Neural progenitor cell (in vitro differentiated cells): ENCODE measurements around the gene HLF. TPM values are rescaled to one million over a fixed set of nuclear protein-coding genes. Genes with fewer than 3 reads are reported as not detected.

ENCODE experiments used
- DNase-seq: peaks from one replicate; pipeline ENCODE4 v3.0.0-alpha.2; 2016; ENCODE audit warnings: low spot score
- H2AFZ ChIP-seq: fragments of 200-600 bp; sonication (generic); replicated peaks from 2 replicates; pipeline ENCODE4 v1.6.1; 2016; ENCODE audit warnings: antibody characterized with exemption
- H3F3A ChIP-seq: fragments of 200-600 bp; sonication (generic); 2 replicates; pipeline ENCODE4 v1.6.1; 2016; ENCODE audit warnings: antibody characterized with exemption, low read depth
- H3K27ac ChIP-seq: fragments of 200-600 bp; sonication (generic); 2 replicates; pipeline ENCODE4 v1.5.1; 2016; ENCODE audit warnings: mild to moderate bottlenecking
- H3K27me3 ChIP-seq: fragments of 200-600 bp; sonication (generic); 2 replicates; pipeline ENCODE4 v1.6.1; 2016; ENCODE audit warnings: mild to moderate bottlenecking, moderate library complexity
- H3K36me3 ChIP-seq: fragments of 200-600 bp; sonication (generic); 2 replicates; pipeline ENCODE4 v1.5.1; 2016
- H3K4me1 ChIP-seq: fragments of 200-600 bp; sonication (generic); 2 replicates; pipeline ENCODE4 v1.6.1; 2016; ENCODE audit warnings: mixed run types
- H3K4me2 ChIP-seq: fragments of 200-600 bp; sonication (generic); 2 replicates; pipeline ENCODE4 v1.6.1; 2016
- H3K4me3 ChIP-seq: fragments of 200-600 bp; sonication (generic); 2 replicates; pipeline ENCODE4 v1.5.1; 2016
- H3K79me2 ChIP-seq: fragments of 200-600 bp; sonication (generic); 2 replicates; pipeline ENCODE4 v1.6.1; 2016; ENCODE audit warnings: low read depth
- H3K9ac ChIP-seq: fragments of 200-600 bp; sonication (generic); 2 replicates; pipeline ENCODE4 v1.6.1; 2016
- H3K9me3 ChIP-seq: fragments of 200-600 bp; sonication (generic); 2 replicates; pipeline ENCODE4 v1.5.1; 2016; ENCODE audit warnings: low read depth
- H4K20me1 ChIP-seq: fragments of 200-600 bp; sonication (generic); 2 replicates; pipeline ENCODE4 v1.6.1; 2016; ENCODE audit warnings: low read depth
- H3K27ac Mint-ChIP-seq: 3 replicates; pipeline ENCODE4 v1.8.0; 2021; ENCODE audit warnings: mixed read lengths
- H3K27me3 Mint-ChIP-seq: 2 replicates; pipeline ENCODE4 v1.8.0; 2022; ENCODE audit warnings: low read depth, mild to moderate bottlenecking, inconsistent platforms, moderate library complexity, mixed read lengths; ENCODE audit not compliant: insufficient read depth
- H3K36me3 Mint-ChIP-seq: 3 replicates; pipeline ENCODE4 v1.8.0; 2021; ENCODE audit warnings: mixed read lengths
- H3K4me1 Mint-ChIP-seq: 3 replicates; pipeline ENCODE4 v1.8.0; 2021; ENCODE audit warnings: mixed read lengths
- H3K4me3 Mint-ChIP-seq: 3 replicates; pipeline ENCODE4 v1.8.0; 2021; ENCODE audit warnings: mild to moderate bottlenecking, moderate library complexity, mixed read lengths
- H3K9me3 Mint-ChIP-seq: 3 replicates; pipeline ENCODE4 v1.8.0; 2020; ENCODE audit warnings: mixed read lengths
- CTCF ChIP-seq: fragments of 200-600 bp; sonication (generic); IDR thresholded peaks from 2 replicates; pipeline ENCODE4 v1.5.1; 2017; ENCODE audit warnings: antibody characterized with exemption, mild to moderate bottlenecking
- EZH2 ChIP-seq: fragments of 200-600 bp; sonication (generic); IDR thresholded peaks from 2 replicates; pipeline ENCODE4 v1.6.1; 2017; ENCODE audit warnings: antibody characterized with exemption, mild to moderate bottlenecking, moderate library complexity
- EZH2phosphoT487 ChIP-seq: fragments of 200-600 bp; sonication (generic); IDR thresholded peaks from 2 replicates; pipeline ENCODE4 v1.6.1; 2017; ENCODE audit warnings: antibody characterized with exemption
- total RNA-seq: library from RNA; depleted of rRNA; stranded (reverse); fragments of >200 nt; gene quantifications from 2 replicates; pipeline ENCODE4 v1.2.3, GENCODE V29; 2015; ENCODE audit warnings: low replicate concordance

The HLF gene
- total RNA-seq, 1 donor from 2014 or later: 0.11 TPM

- no peaks in the 10 kb centered on the region for H3K79me2 ChIP-seq
- peaks cover 3% of the 10 kb centered on the region for H3K27me3 Mint-ChIP-seq
- H3K36me3 ChIP-seq: no peaks in the 10 kb centered on the region
- H3K27ac Mint-ChIP-seq: no peak overlapping the region
- H3K4me2 ChIP-seq: no peak overlapping the region
- H3K4me1 ChIP-seq: no peaks in the 10 kb centered on the region
- no peaks in the 10 kb centered on the region for H3K36me3 Mint-ChIP-seq
- H3K9ac ChIP-seq: no peak overlapping the region
- H3K9me3 Mint-ChIP-seq: no peaks in the 10 kb centered on the region
- H3K27me3 ChIP-seq: no peaks in the 10 kb centered on the region
- no peaks in the 10 kb centered on the region for H3K4me1 Mint-ChIP-seq
- TF ChIP-seq EZH2phosphoT487: no peak
- no peak for TF ChIP-seq EZH2
- no peak for TF ChIP-seq CTCF
- no peak overlapping the region for H2AFZ ChIP-seq
- no peaks in the 10 kb centered on the region for H3K9me3 ChIP-seq
- no peak overlapping the region for H3K4me3 ChIP-seq
- no peaks in the 10 kb centered on the region for H3F3A ChIP-seq
- no peak overlapping the region for H3K27ac ChIP-seq
- no peak overlapping the region for H3K4me3 Mint-ChIP-seq
- H4K20me1 ChIP-seq: no peaks in the 10 kb centered on the region
- DNase-seq: no peak
Observed at GRCh38 chr17:55283256-55283965, 18.7 kb downstream of the HLF start.

- no peak overlapping the region for H3K4me3 ChIP-seq
- no peaks in the 10 kb centered on the region for H3F3A ChIP-seq
- Mint-ChIP-seq H3K36me3 (no peaks in the 10 kb centered on the region), H3K27ac (no peak overlapping the region), H3K4me1 (no peaks in the 10 kb centered on the region), H3K4me3 (no peak overlapping the region), H3K27me3 (peaks cover 3% of the 10 kb centered on the region), H3K9me3 (no peaks in the 10 kb centered on the region)
- DNase-seq: no peak
- no peaks in the 10 kb centered on the region for H3K36me3 ChIP-seq
- no peak overlapping the region for H2AFZ ChIP-seq
- H4K20me1 ChIP-seq: no peaks in the 10 kb centered on the region
- no peaks in the 10 kb centered on the region for H3K79me2 ChIP-seq
- no peak overlapping the region for H3K9ac ChIP-seq
- H3K27me3 ChIP-seq: no peaks in the 10 kb centered on the region
- H3K4me1 ChIP-seq: no peaks in the 10 kb centered on the region
- H3K27ac ChIP-seq: no peak overlapping the region
- H3K4me2 ChIP-seq: no peak overlapping the region
- no peak for TF ChIP-seq CTCF
- TF ChIP-seq EZH2: no peak
- TF ChIP-seq EZH2phosphoT487: no peak
- no peaks in the 10 kb centered on the region for H3K9me3 ChIP-seq
Observed at GRCh38 chr17:55284001-55284884, 19.5 kb downstream of the HLF start.

- no peak for DNase-seq
- H4K20me1 ChIP-seq: no peaks in the 10 kb centered on the region
- no peak overlapping the region for H3K9ac ChIP-seq
- H3K4me1 ChIP-seq: no peaks in the 10 kb centered on the region
- H3K27ac ChIP-seq: no peak overlapping the region
- no peak for TF ChIP-seq CTCF
- TF ChIP-seq EZH2phosphoT487: no peak
- no peak for TF ChIP-seq EZH2
- no peaks in the 10 kb centered on the region for H3K27me3 ChIP-seq
- Mint-ChIP-seq H3K27ac (no peak overlapping the region), H3K27me3 (peaks cover 3% of the 10 kb centered on the region), H3K4me1 (no peaks in the 10 kb centered on the region), H3K9me3 (no peaks in the 10 kb centered on the region), H3K4me3 (no peak overlapping the region), H3K36me3 (no peaks in the 10 kb centered on the region)
- no peaks in the 10 kb centered on the region for H3K79me2 ChIP-seq
- H3K4me2 ChIP-seq: no peak overlapping the region
- no peaks in the 10 kb centered on the region for H3K36me3 ChIP-seq
- H3K4me3 ChIP-seq: no peak overlapping the region
- no peaks in the 10 kb centered on the region for H3K9me3 ChIP-seq
- H3F3A ChIP-seq: no peaks in the 10 kb centered on the region
- no peak overlapping the region for H2AFZ ChIP-seq
Observed at GRCh38 chr17:55284944-55285339, 20.2 kb downstream of the HLF start.
